HEK293 (cell line): ENCODE data around the gene PALB2.

Experiments
- CTCF ChIA-PET: fragments of 350-600 bp; formaldehyde crosslinking; extraction: SDS; loops from one replicate; lab custom pipeline; 2021; ENCODE audit warnings: antibody characterized with exemption; lab: Yijun Ruan, JAX
- POLR2A ChIA-PET: fragments of 300-600 bp; formaldehyde crosslinking; extraction: SDS; loops from one replicate; lab custom pipeline; 2020; ENCODE audit warnings: antibody characterized with exemption, inconsistent platforms; lab: Yijun Ruan, JAX
- H3K27ac ChIP-seq: fragments of 200-500 bp; sonication (Bioruptor generic); 2 replicates; pipeline ENCODE4 v1.5.1; 2014; ENCODE audit warnings: low read depth, low read length, control low read depth, inconsistent platforms; ENCODE audit errors: extremely low read depth
- H3K36me3 ChIP-seq, 2 experiments: fragments of 200-500 bp in 1 of 2; sonication (Bioruptor generic) in 1 of 2; 1 replicate in 1 of 2; 2 replicates in 1 of 2; pipeline ENCODE4 v1.5.1; 2014 to 2017; ENCODE audit warnings: inconsistent platforms in 2 of 2, low read length in 2 of 2; ENCODE audit not compliant: control insufficient read depth in 2 of 2, insufficient read depth in 1 of 2
- H3K4me1 ChIP-seq: fragments of 200-500 bp; sonication (Bioruptor generic); 2 replicates; pipeline ENCODE4 v1.5.1; 2014; ENCODE audit warnings: mild to moderate bottlenecking, low read length, inconsistent platforms; ENCODE audit not compliant: control insufficient read depth, insufficient read depth
- H3K4me3 ChIP-seq: 2 replicates; pipeline ENCODE4 v1.5.1; 2011; ENCODE audit warnings: low read depth, mild to moderate bottlenecking, control low read depth, low read length, moderate library complexity
- H3K9me3 ChIP-seq: fragments of 200-500 bp; sonication (Bioruptor generic); 2 replicates; pipeline ENCODE4 v1.5.1; 2014; ENCODE audit warnings: low read depth, low read length, inconsistent platforms; ENCODE audit not compliant: control insufficient read depth, insufficient read depth
- BCL11B ChIP-seq: fragments of 450-650 bp; formaldehyde crosslinking; IDR thresholded peaks from 2 replicates; pipeline ENCODE4 v1.5.1; 2016; ENCODE audit warnings: low read depth, missing biosample characterization, missing genetic modification characterization
- SP3 ChIP-seq: fragments of 450-650 bp; formaldehyde crosslinking; IDR thresholded peaks from 2 replicates; pipeline ENCODE4 v1.5.1; 2016; ENCODE audit warnings: missing biosample characterization, missing genetic modification characterization
- SP7 ChIP-seq: fragments of 450-650 bp; formaldehyde crosslinking; IDR thresholded peaks from 2 replicates; pipeline ENCODE4 v1.5.1; 2016; ENCODE audit warnings: missing biosample characterization, missing genetic modification characterization
- YY1 ChIP-seq: fragments of 450-650 bp; formaldehyde crosslinking; IDR thresholded peaks from 2 replicates; pipeline ENCODE4 v1.5.1; 2018; ENCODE audit warnings: missing biosample characterization, missing genetic modification characterization
- ZNF146 ChIP-seq: fragments of 450-650 bp; formaldehyde crosslinking; IDR thresholded peaks from 2 replicates; pipeline ENCODE4 v1.5.1; 2016; ENCODE audit warnings: missing biosample characterization, missing genetic modification characterization
- ZNF155 ChIP-seq: fragments of 450-650 bp; formaldehyde crosslinking; IDR thresholded peaks from 2 replicates; pipeline ENCODE4 v1.5.1; 2016; ENCODE audit warnings: missing biosample characterization, missing genetic modification characterization
- ZNF169 ChIP-seq: fragments of 450-650 bp; formaldehyde crosslinking; IDR thresholded peaks from 2 replicates; pipeline ENCODE4 v1.5.1; 2016; ENCODE audit warnings: missing biosample characterization, missing genetic modification characterization
- ZNF211 ChIP-seq: fragments of 450-650 bp; formaldehyde crosslinking; IDR thresholded peaks from 2 replicates; pipeline ENCODE4 v1.5.1; 2016; ENCODE audit warnings: low read depth, missing biosample characterization, missing genetic modification characterization
- ZNF324 ChIP-seq: fragments of 450-650 bp; formaldehyde crosslinking; IDR thresholded peaks from 2 replicates; pipeline ENCODE4 v1.5.1; 2016; ENCODE audit warnings: missing biosample characterization, missing genetic modification characterization
- ZNF391 ChIP-seq: fragments of 450-650 bp; formaldehyde crosslinking; IDR thresholded peaks from 2 replicates; pipeline ENCODE4 v1.5.1; 2016; ENCODE audit warnings: low read depth, missing biosample characterization, missing genetic modification characterization, borderline replicate concordance
- ZNF510 ChIP-seq: fragments of 450-650 bp; formaldehyde crosslinking; IDR thresholded peaks from 2 replicates; pipeline ENCODE4 v1.5.1; 2018; ENCODE audit warnings: mild to moderate bottlenecking, missing genetic modification characterization, missing biosample characterization; ENCODE audit not compliant: insufficient replicate concordance
- ZNF521 ChIP-seq: fragments of 450-650 bp; formaldehyde crosslinking; IDR thresholded peaks from 2 replicates; pipeline ENCODE4 v1.5.1; 2017; ENCODE audit warnings: missing biosample characterization, mild to moderate bottlenecking, missing genetic modification characterization
- ZNF600 ChIP-seq: fragments of 450-650 bp; formaldehyde crosslinking; IDR thresholded peaks from 2 replicates; pipeline ENCODE4 v1.5.1; 2016; ENCODE audit warnings: missing biosample characterization, missing genetic modification characterization
- ZNF677 ChIP-seq: fragments of 450-650 bp; IDR thresholded peaks from 2 replicates; pipeline ENCODE4 v1.5.0; 2018; ENCODE audit warnings: missing biosample characterization, mild to moderate bottlenecking, missing genetic modification characterization, moderate library complexity
- ZNF76 ChIP-seq: fragments of 450-650 bp; formaldehyde crosslinking; IDR thresholded peaks from 2 replicates; pipeline ENCODE4; 2016; ENCODE audit warnings: low read depth, missing biosample characterization, missing genetic modification characterization, borderline replicate concordance
- ZNF791 ChIP-seq: fragments of 450-650 bp; formaldehyde crosslinking; IDR thresholded peaks from 2 replicates; pipeline ENCODE4 v1.5.1; 2016; ENCODE audit warnings: missing biosample characterization, missing genetic modification characterization
- ZSCAN23 ChIP-seq: fragments of 450-650 bp; formaldehyde crosslinking; IDR thresholded peaks from 2 replicates; pipeline ENCODE4 v1.5.1; 2016; ENCODE audit warnings: missing biosample characterization, missing genetic modification characterization
- TF ChIP-seq, protein P1 (sequence below): fragments of 450-650 bp; formaldehyde crosslinking; IDR thresholded peaks from 2 replicates; pipeline ENCODE4 v1.5.0; 2017; ENCODE audit warnings: missing biosample characterization, missing genetic modification characterization, borderline replicate concordance
- TF ChIP-seq, protein P2 (sequence below): fragments of 450-650 bp; formaldehyde crosslinking; IDR thresholded peaks from 2 replicates; pipeline ENCODE4 v1.5.1; 2016; ENCODE audit warnings: missing biosample characterization, missing genetic modification characterization
- TF ChIP-seq, protein P3 (sequence below): fragments of 450-650 bp; formaldehyde crosslinking; IDR thresholded peaks from 2 replicates; pipeline ENCODE4 v1.5.1; 2016; ENCODE audit warnings: missing biosample characterization, missing genetic modification characterization
- TF ChIP-seq, protein P4 (sequence below): fragments of 450-650 bp; formaldehyde crosslinking; IDR thresholded peaks from 2 replicates; pipeline ENCODE4 v1.5.1; 2017; ENCODE audit warnings: missing biosample characterization, missing genetic modification characterization
- TF ChIP-seq, protein P5 (sequence below): fragments of 450-650 bp; formaldehyde crosslinking; IDR thresholded peaks from 2 replicates; pipeline ENCODE4 v1.5.1; 2016; ENCODE audit warnings: missing biosample characterization, missing genetic modification characterization, borderline replicate concordance

PALB2 gene

DNA sequence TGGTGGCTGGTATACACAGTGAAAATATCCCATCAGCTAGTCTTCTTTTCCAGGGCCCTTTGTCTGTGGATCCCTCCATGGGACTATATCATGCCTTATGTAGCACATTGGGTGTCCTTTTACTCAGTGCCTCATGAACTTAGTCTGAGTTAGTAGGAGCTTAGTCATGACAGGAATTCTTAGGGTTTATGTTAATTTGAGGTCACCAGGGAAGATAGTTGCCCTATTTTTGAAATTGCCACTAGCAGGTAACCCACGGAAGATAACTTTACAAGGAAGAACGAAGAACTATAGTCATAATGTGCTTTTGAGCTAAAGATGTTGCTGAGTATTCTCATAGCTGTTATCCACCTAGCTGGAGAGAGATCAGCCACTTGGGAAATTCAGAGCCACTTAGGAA lies 22.8 kb upstream of the PALB2 start:
- Histone ChIP-seq H3K36me3 (peaks cover 23 to 98% of the 10 kb centered on the region in 2 experiments), H3K27ac (no peak overlapping the region), H3K4me1 (no peaks in the 10 kb centered on the region), H3K9me3 (no peaks in the 10 kb centered on the region), H3K4me3 (no peak overlapping the region)
- CTCF ChIA-PET = interaction anchor here (3.4 kb wide), 1 partner anchor 14 kb away, joined by 14 read pairs; the partner anchor contains the start of gene PLK1
- no peak for TF ChIP-seq ZNF76 (tag by site-specific recombination)
- TF ChIP-seq ZNF510 (tag by site-specific recombination) = no peak
- TF ChIP-seq ZNF211 (tag by site-specific recombination) = no peak
- no peak for TF ChIP-seq ZNF146 (tag by site-specific recombination)
- no peak for TF ChIP-seq ZSCAN23 (tag by site-specific recombination)
- no peak for TF ChIP-seq ZNF600 (tag by site-specific recombination)
- TF ChIP-seq ZNF169 (tag by site-specific recombination) = no peak
- TF ChIP-seq ZNF521 (tag by site-specific recombination) = no peak
- TF ChIP-seq, protein P1, sequence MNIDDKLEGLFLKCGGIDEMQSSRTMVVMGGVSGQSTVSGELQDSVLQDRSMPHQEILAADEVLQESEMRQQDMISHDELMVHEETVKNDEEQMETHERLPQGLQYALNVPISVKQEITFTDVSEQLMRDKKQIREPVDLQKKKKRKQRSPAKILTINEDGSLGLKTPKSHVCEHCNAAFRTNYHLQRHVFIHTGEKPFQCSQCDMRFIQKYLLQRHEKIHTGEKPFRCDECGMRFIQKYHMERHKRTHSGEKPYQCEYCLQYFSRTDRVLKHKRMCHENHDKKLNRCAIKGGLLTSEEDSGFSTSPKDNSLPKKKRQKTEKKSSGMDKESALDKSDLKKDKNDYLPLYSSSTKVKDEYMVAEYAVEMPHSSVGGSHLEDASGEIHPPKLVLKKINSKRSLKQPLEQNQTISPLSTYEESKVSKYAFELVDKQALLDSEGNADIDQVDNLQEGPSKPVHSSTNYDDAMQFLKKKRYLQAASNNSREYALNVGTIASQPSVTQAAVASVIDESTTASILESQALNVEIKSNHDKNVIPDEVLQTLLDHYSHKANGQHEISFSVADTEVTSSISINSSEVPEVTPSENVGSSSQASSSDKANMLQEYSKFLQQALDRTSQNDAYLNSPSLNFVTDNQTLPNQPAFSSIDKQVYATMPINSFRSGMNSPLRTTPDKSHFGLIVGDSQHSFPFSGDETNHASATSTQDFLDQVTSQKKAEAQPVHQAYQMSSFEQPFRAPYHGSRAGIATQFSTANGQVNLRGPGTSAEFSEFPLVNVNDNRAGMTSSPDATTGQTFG (tag by site-specific recombination) = no peak
- no peak for TF ChIP-seq ZNF324 (tag by site-specific recombination)
- no peak for TF ChIP-seq SP3 (tag by site-specific recombination)
- TF ChIP-seq BCL11B (tag by site-specific recombination) = no peak
- TF ChIP-seq, protein P2, sequence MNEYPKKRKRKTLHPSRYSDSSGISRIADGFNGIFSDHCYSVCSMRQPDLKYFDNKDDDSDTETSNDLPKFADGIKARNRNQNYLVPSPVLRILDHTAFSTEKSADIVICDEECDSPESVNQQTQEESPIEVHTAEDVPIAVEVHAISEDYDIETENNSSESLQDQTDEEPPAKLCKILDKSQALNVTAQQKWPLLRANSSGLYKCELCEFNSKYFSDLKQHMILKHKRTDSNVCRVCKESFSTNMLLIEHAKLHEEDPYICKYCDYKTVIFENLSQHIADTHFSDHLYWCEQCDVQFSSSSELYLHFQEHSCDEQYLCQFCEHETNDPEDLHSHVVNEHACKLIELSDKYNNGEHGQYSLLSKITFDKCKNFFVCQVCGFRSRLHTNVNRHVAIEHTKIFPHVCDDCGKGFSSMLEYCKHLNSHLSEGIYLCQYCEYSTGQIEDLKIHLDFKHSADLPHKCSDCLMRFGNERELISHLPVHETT (tag by site-specific recombination) = no peak
- POLR2A ChIA-PET = interaction anchor here (1.0 kb wide), 1 partner anchor 15 kb away, joined by 3 read pairs; no protein-coding TSS in a partner anchor

DNA sequence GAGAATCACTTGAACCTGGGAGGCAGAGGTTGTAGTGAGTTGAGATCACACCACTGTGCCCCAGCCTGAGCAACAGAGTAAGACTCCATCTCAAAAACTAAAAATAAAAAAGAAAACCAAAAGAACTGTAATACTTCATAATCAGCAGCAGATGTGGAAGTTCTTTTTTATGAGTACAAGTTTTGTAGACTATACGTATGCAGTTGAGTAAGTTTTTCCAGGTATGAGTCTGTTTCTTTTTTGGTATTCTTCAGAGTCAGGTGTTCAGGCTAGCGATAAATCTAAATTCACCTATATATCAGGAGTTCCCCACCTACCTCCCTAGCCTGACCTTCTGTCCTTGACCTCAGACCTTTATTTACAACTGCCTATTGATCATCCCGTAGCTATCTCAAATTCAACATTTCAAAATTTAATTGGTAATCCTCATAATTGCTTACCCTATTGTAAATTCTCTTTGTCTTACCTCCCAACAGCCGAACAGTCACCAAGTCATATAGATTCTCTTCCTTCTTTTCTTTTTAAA lies 10.9 kb upstream of the PALB2 start:
- Histone ChIP-seq H3K4me1 (no peaks in the 10 kb centered on the region), H3K36me3 (peaks cover 47 to 65% of the 10 kb centered on the region in 2 experiments), H3K9me3 (no peaks in the 10 kb centered on the region), H3K27ac (no peak overlapping the region), H3K4me3 (no peak overlapping the region)
- ChIA-PET CTCF (no interaction called here), POLR2A (no interaction called here)
- TF ChIP-seq YY1 (tag by site-specific recombination) (no peak), ZNF155 (tag by site-specific recombination) (no peak), ZNF677 (no peak), ZNF391 (tag by site-specific recombination) (no peak), SP7 (tag by site-specific recombination) (no peak), ZNF76 (tag by site-specific recombination) (no peak), ZNF791 (tag by site-specific recombination) (no peak)
- TF ChIP-seq, protein P3, sequence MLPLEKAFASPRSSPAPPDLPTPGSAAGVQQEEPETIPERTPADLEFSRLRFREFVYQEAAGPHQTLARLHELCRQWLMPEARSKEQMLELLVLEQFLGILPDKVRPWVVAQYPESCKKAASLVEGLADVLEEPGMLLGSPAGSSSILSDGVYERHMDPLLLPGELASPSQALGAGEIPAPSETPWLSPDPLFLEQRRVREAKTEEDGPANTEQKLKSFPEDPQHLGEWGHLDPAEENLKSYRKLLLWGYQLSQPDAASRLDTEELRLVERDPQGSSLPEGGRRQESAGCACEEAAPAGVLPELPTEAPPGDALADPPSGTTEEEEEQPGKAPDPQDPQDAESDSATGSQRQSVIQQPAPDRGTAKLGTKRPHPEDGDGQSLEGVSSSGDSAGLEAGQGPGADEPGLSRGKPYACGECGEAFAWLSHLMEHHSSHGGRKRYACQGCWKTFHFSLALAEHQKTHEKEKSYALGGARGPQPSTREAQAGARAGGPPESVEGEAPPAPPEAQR (tag by site-specific recombination) = no peak
- TF ChIP-seq, protein P4, sequence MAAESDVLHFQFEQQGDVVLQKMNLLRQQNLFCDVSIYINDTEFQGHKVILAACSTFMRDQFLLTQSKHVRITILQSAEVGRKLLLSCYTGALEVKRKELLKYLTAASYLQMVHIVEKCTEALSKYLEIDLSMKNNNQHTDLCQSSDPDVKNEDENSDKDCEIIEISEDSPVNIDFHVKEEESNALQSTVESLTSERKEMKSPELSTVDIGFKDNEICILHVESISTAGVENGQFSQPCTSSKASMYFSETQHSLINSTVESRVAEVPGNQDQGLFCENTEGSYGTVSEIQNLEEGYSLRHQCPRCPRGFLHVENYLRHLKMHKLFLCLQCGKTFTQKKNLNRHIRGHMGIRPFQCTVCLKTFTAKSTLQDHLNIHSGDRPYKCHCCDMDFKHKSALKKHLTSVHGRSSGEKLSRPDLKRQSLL = no peak
- TF ChIP-seq, protein P5, sequence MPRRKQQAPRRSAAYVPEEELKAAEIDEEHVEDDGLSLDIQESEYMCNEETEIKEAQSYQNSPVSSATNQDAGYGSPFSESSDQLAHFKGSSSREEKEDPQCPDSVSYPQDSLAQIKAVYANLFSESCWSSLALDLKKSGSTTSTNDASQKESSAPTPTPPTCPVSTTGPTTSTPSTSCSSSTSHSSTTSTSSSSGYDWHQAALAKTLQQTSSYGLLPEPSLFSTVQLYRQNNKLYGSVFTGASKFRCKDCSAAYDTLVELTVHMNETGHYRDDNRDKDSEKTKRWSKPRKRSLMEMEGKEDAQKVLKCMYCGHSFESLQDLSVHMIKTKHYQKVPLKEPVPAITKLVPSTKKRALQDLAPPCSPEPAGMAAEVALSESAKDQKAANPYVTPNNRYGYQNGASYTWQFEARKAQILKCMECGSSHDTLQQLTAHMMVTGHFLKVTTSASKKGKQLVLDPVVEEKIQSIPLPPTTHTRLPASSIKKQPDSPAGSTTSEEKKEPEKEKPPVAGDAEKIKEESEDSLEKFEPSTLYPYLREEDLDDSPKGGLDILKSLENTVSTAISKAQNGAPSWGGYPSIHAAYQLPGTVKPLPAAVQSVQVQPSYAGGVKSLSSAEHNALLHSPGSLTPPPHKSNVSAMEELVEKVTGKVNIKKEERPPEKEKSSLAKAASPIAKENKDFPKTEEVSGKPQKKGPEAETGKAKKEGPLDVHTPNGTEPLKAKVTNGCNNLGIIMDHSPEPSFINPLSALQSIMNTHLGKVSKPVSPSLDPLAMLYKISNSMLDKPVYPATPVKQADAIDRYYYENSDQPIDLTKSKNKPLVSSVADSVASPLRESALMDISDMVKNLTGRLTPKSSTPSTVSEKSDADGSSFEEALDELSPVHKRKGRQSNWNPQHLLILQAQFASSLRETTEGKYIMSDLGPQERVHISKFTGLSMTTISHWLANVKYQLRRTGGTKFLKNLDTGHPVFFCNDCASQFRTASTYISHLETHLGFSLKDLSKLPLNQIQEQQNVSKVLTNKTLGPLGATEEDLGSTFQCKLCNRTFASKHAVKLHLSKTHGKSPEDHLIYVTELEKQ (tag by site-specific recombination) = no peak
